ENCODE data around the gene ARHGAP18. TPM values are rescaled to one million over a fixed set of nuclear protein-coding genes. Genes with fewer than 3 reads are reported as not detected.

The ARHGAP18 gene
- total RNA-seq, 1 donor from 2014 or later, result 60.8 TPM

- Histone ChIP-seq H3K4me3 (no peak overlapping the region), H3K27ac (no peak overlapping the region), H3K36me3 (peaks cover 5% of the 10 kb centered on the region), H3K4me1 (no peaks in the 10 kb centered on the region), H3K27me3 (no peaks in the 10 kb centered on the region), H3K9me3 (no peaks in the 10 kb centered on the region)
- TF ChIP-seq, protein P1, sequence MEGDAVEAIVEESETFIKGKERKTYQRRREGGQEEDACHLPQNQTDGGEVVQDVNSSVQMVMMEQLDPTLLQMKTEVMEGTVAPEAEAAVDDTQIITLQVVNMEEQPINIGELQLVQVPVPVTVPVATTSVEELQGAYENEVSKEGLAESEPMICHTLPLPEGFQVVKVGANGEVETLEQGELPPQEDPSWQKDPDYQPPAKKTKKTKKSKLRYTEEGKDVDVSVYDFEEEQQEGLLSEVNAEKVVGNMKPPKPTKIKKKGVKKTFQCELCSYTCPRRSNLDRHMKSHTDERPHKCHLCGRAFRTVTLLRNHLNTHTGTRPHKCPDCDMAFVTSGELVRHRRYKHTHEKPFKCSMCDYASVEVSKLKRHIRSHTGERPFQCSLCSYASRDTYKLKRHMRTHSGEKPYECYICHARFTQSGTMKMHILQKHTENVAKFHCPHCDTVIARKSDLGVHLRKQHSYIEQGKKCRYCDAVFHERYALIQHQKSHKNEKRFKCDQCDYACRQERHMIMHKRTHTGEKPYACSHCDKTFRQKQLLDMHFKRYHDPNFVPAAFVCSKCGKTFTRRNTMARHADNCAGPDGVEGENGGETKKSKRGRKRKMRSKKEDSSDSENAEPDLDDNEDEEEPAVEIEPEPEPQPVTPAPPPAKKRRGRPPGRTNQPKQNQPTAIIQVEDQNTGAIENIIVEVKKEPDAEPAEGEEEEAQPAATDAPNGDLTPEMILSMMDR (IDR thresholded peaks at IDR 0.05), result no peak
- ATAC-seq, result no peak
- DNase-seq, result no peak
- intact Hi-C loops (cut with DNase I), result no loop called here
These were observed 175.1 kb downstream of the ARHGAP18 start for GRCh38 chr6:129534926-129535325.

Other genes starting within 250 kb of the ARHGAP18 start
- gene TMEM244, start 151.1 kb upstream of the ARHGAP18 start, total RNA-seq, result not detected